ENCODE results near the gene APBA3.

Gene APBA3

DNA sequence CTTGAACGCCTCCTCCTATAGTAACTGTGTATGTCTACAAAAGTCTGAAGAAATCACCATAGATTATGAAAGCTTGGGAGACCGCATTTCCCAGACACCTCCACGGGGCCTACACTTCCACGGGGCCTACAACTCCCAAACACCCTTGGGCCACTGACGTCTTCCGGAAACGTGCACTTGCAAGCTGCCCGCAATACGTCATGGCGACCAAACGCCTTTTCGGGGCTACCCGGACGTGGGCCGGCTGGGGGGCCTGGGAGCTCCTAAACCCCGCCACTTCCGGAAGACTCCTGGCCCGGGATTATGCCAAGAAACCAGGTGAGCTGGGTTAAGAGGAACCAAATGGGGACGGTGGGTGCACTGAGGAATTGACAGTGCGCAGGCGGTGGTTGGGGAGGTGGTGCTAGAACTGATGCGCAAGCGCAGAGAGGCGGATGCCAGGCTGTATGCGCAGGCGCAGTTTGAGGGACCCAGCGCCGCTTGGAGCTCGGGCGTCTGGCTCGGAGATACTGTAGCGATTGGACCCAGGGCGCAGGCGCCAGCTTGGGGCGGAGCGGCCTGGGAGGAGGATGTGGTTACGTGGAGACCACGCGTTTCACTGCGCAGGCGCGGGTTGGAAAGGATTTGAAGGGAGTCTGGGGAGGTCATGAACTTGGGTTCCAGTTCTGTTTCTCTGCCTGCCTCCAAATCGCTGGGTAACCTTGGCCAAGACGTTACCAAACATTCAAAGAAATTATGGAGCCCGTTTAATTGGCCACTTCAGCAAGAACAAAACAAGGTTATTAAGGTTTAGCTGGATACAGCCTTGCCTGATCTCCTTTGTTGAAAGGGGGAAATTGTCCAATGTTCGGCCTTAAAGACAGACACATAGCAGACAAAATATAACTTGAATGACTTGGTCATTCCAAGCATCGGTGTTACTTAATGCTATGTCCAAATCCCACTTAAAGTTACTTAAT lies 1.3 kb upstream of the APBA3 start, which contains the start of gene MRPL54 (continued):
- TF ChIP-seq, protein P1, sequence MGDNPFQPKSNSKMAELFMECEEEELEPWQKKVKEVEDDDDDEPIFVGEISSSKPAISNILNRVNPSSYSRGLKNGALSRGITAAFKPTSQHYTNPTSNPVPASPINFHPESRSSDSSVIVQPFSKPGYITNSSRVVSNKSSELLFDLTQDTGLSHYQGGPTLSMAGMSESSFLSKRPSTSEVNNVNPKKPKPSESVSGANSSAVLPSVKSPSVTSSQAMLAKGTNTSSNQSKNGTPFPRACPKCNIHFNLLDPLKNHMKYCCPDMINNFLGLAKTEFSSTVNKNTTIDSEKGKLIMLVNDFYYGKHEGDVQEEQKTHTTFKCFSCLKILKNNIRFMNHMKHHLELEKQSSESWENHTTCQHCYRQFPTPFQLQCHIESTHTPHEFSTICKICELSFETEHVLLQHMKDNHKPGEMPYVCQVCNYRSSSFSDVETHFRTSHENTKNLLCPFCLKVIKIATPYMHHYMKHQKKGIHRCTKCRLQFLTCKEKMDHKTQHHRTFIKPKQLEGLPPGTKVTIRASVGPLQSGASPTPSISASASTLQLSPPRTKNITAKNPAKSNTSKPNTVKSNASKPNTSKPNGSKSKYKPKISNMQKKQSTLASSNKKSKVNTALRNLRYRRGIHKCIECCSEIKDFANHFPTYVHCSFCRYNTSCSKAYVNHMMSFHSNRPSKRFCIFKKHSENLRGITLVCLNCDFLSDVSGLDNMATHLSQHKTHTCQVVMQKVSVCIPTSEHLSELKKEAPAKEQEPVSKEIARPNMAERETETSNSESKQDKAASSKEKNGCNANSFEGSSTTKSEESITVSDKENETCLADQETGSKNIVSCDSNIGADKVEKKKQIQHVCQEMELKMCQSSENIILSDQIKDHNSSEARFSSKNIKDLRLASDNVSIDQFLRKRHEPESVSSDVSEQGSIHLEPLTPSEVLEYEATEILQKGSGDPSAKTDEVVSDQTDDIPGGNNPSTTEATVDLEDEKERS (tag by site-specific recombination; IDR thresholded peaks at IDR 0.05) = peak; percentile 88
- TF ChIP-seq ZBTB8A (tag by site-specific recombination; IDR thresholded peaks at IDR 0.05) = peak; percentile 84
- 0 out of 2 replicates have a peak, but pooled peaks have one; percentile 38 for TF ChIP-seq ZNF184 (tag by site-specific recombination; IDR thresholded peaks at IDR 0.05)
- TF ChIP-seq GFI1B (tag by site-specific recombination; IDR thresholded peaks at IDR 0.05) = no peak

DNA sequence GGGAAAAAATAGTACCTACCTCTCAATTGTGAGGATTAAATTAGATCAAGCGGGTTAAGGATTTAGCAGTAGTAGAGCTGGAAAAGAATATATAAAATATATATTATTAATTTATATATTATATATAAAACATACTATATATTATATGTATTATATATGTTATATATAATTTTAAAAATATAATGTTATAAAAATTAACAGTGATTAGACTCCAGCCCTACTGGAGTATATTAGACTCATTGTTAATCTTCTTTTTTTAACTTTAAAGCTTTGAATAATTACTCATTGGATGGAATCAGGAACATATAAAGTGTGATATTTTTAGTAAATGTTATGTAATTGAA lies 610 bp upstream of the APBA3 start:
- H3K36me3 ChIP-seq (ENCODE audit: control insufficient read depth in 2 of 2, insufficient read depth in 1 of 2, low read length in 2 of 2) = peaks cover 5 to 29% of the 10 kb centered on the region in 2 experiments; a peak in 2 of 3 replicates
- TF ChIP-seq ZBTB7A (tag by site-specific recombination; IDR thresholded peaks at IDR 0.05; ENCODE audit: low read depth) = no peak
- no peak for TF ChIP-seq ZNF658 (tag by site-specific recombination; IDR thresholded peaks at IDR 0.05)
- no peak for TF ChIP-seq ZNF404 (tag by site-specific recombination; IDR thresholded peaks at IDR 0.05)
- TF ChIP-seq ZNF433 (tag by site-specific recombination; IDR thresholded peaks at IDR 0.05; ENCODE audit: low read depth) = no peak
- no peak for TF ChIP-seq ZSCAN30 (tag by site-specific recombination; IDR thresholded peaks at IDR 0.05)
- TF ChIP-seq, protein P2, sequence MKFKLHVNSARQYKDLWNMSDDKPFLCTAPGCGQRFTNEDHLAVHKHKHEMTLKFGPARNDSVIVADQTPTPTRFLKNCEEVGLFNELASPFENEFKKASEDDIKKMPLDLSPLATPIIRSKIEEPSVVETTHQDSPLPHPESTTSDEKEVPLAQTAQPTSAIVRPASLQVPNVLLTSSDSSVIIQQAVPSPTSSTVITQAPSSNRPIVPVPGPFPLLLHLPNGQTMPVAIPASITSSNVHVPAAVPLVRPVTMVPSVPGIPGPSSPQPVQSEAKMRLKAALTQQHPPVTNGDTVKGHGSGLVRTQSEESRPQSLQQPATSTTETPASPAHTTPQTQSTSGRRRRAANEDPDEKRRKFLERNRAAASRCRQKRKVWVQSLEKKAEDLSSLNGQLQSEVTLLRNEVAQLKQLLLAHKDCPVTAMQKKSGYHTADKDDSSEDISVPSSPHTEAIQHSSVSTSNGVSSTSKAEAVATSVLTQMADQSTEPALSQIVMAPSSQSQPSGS (tag by site-specific recombination; IDR thresholded peaks at IDR 0.05; ENCODE audit: low read depth) = no peak
- no peak for TF ChIP-seq RBAK (tag by site-specific recombination; IDR thresholded peaks at IDR 0.05)
- no peak for TF ChIP-seq ZNF843 (tag by site-specific recombination; IDR thresholded peaks at IDR 0.05)
- no peak for TF ChIP-seq ZIC2 (tag by site-specific recombination; IDR thresholded peaks at IDR 0.05)
- no peak for TF ChIP-seq ZNF157 (tag by site-specific recombination; IDR thresholded peaks at IDR 0.05)
- TF ChIP-seq, protein P3, sequence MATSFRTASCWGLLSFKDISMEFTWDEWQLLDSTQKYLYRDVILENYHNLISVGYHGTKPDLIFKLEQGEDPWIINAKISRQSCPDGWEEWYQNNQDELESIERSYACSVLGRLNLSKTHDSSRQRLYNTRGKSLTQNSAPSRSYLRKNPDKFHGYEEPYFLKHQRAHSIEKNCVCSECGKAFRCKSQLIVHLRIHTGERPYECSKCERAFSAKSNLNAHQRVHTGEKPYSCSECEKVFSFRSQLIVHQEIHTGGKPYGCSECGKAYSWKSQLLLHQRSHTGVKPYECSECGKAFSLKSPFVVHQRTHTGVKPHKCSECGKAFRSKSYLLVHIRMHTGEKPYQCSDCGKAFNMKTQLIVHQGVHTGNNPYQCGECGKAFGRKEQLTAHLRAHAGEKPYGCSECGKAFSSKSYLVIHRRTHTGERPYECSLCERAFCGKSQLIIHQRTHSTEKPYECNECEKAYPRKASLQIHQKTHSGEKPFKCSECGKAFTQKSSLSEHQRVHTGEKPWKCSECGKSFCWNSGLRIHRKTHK (tag by site-specific recombination; IDR thresholded peaks at IDR 0.05) = no peak
- TF ChIP-seq ZNF664 (tag by site-specific recombination; IDR thresholded peaks at IDR 0.05) = no peak
- TF ChIP-seq MYNN (tag by site-specific recombination; IDR thresholded peaks at IDR 0.05; ENCODE audit: borderline replicate concordance) = no peak
- TF ChIP-seq ZNF624 (tag by site-specific recombination; IDR thresholded peaks at IDR 0.05) = no peak
- TF ChIP-seq, protein P4, sequence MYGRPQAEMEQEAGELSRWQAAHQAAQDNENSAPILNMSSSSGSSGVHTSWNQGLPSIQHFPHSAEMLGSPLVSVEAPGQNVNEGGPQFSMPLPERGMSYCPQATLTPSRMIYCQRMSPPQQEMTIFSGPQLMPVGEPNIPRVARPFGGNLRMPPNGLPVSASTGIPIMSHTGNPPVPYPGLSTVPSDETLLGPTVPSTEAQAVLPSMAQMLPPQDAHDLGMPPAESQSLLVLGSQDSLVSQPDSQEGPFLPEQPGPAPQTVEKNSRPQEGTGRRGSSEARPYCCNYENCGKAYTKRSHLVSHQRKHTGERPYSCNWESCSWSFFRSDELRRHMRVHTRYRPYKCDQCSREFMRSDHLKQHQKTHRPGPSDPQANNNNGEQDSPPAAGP (tag by site-specific recombination; IDR thresholded peaks at IDR 0.05) = no peak
- TF ChIP-seq, protein P5, sequence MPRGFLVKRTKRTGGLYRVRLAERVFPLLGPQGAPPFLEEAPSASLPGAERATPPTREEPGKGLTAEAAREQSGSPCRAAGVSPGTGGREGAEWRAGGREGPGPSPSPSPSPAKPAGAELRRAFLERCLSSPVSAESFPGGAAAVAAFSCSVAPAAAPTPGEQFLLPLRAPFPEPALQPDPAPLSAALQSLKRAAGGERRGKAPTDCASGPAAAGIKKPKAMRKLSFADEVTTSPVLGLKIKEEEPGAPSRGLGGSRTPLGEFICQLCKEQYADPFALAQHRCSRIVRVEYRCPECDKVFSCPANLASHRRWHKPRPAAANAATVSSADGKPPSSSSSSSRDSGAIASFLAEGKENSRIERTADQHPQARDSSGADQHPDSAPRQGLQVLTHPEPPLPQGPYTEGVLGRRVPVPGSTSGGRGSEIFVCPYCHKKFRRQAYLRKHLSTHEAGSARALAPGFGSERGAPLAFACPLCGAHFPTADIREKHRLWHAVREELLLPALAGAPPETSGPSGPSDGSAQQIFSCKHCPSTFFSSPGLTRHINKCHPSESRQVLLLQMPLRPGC (tag by site-specific recombination; IDR thresholded peaks at IDR 0.05) = no peak
- no peak for TF ChIP-seq ZNF549 (tag by site-specific recombination; IDR thresholded peaks at IDR 0.05)
- TF ChIP-seq OSR2 (tag by site-specific recombination; IDR thresholded peaks at IDR 0.05) = no peak
- H3K4me1 ChIP-seq (ENCODE audit: control insufficient read depth, insufficient read depth, low read length) = no peaks in the 10 kb centered on the region; the same call in 1 of the 2 replicates
- ChIA-PET CTCF (interaction anchor here (0.6 to 1.4 kb wide), 8 partner anchors 12 to 154 kb away, joined by 3 to 9 read pairs (median 4); no protein-coding TSS in a partner anchor), POLR2A (interaction anchor here (0.9 to 2.4 kb wide), 15 partner anchors 9 to 581 kb away, joined by 3 to 10 read pairs (median 5); partner anchors contain the start of genes DAPK3, EEF2, MPND and PIP5K1C)
- H3K9me3 ChIP-seq (ENCODE audit: control insufficient read depth, insufficient read depth, low read depth, low read length) = no peaks in the 10 kb centered on the region
- H3K4me3 ChIP-seq (ENCODE audit: low read depth, low read length) = no peak overlapping the region
- peak overlapping the region; percentile 68 for H3K27ac ChIP-seq (ENCODE audit: extremely low read depth, low read depth, low read length)

Data from HEK293 (cell line).